UCSD-AML1 (cell line): ENCODE results near the gene GNB1L.

Experiments
- DNase-seq: peaks from one replicate; lab custom pipeline; 2025; ENCODE audit not compliant: unreplicated experiment; lab: John Stamatoyannopoulos, UW

GNB1L gene

DNA sequence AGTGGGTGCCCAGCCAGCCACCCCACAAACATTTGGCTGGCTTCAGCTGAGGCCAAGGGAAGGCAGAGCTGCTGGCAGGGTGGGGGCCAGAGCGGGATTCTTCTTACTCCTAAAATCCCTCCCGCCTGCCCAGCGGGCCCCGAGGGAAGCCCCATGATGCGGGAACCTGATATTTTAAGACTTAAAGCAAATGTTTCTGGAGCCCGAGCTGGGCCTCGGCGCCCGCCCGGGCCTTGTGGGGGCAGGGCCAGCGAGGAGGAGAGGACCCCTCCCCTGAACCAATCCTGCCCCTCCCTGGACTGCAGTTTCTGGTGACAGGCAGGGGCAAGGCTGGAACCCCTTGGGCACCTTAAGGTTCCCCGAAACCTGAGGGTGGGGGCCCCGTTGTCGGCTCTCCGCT is 114.1 kb downstream of the GNB1L start:
- DNase-seq = no peak

DNA sequence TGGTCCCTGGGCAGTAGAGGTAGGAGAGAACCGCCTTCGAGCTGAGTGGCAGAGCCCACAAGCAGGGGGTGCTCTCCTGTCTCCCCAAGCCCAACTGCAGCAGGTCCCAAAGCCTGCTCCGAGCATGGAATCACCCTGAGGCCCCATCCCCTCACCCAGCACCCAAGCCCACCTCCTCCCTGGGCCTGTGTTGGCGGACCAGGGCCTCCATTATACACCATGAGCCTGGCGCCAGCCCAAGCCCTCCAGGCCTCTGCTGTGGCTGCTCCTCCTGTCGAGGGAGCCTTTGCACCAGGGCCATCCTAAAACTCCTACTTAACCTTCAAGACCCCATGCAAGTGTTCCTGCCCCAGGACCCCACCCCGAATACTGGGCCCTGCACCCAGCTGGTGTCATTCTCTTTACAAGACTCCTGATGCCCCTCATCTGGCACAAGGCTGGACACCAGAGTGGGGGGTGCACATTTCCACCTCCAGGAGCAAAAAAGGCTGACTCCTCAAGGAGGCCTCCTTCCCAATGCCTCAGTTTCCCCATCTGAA is 114.7 kb downstream of the GNB1L start:
- no peak for DNase-seq

DNA sequence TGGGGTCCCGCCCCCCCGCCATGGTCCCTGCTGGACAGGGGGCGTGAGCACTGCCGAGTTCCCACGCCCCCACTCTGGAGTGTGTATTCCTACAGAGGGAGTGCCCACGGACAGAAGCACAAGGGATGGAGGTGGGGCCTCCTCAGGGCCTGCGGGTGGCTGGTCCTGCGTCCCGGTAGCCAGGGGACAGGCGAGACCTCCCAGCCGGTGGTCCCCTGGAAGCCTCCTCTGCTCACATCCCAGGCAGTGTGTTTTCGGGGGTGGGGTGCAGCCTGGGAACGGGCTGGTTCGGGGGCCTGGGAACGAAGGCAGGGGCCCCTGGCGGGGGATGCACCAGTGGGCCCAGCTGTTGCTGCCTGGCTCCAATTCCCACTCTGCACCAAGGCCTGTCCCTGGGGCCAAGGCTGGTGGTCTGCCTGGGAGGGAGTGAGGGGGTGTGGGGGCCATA is 115.2 kb downstream of the GNB1L start:
- no peak for DNase-seq

DNA sequence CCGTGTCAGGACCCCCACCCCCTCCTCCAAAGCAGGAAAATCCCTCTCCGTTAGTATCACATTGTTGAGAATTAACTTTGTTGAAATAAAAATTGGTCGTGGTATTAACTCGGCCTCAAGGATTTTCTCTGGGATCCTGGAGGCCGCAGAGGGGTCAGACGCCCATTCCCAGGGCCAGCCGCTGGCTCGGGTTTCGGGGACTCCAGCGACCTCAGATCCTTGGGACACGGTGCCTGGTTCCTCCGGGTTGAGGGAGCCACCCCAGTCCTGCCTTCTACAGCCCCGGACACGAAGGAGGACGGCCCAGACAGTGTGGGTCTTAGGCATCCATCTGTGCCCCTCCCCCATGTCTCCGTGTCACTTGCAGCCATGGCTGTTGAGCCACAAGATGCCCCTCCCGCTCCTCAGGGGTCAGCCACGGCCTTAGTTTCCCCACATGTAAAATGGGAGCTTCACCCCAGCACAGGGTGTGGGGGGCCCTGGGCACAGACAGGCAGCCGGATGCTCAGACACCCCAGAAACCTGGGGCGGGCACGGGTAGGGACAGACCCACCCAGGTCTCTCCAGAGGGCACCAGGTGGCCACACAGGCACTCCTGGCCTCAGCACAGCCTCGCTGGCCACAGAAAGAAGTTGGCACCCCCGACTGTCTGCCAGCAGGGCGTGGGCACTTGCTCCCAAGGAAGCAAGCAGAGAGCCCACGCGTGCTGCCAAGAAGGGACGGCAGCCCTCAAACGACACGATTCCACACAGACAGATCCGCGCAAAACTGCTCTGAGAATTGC is 115.8 kb downstream of the GNB1L start:
- DNase-seq = no peak

DNA sequence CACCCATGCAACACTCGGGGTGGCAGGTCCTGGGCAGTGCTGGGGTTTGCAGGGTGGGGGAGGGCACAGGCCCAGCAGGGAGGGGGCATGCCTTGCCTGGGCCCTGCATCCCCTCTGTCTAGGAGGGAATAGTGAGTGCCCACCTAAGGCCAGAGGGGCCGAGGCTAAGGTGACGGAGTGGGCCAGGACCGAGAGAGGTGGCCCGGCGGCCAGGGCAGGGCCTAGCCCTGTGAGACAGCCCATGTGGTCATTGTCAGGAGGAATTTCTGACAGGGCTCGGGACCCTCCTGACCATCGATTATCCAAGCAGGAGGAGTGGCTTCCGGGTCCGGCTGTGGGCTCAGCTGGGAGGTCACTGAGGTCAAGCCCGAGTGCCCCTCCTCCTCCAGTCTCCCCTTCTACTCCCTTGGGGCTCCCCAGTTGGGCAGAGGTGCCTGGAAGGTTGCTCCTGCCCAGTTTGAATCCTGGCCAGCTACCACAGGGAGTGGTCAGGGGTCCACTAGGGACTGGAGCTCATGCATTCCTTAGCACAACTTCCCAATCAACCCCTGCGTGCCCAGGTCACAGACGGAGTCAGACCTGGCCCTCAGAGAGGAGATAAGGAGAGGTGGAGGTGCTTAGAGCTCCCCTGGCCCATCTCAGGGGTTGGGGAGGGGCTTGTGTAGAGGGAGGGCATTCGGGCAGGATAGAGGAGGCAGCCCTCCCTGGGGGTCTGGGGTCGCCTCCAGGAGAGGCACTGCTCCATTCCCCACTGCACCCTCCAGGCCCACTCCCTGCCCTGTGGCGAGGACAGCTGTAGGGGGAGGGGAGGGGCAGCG is 116.6 kb downstream of the GNB1L start:
- DNase-seq = no peak

DNA sequence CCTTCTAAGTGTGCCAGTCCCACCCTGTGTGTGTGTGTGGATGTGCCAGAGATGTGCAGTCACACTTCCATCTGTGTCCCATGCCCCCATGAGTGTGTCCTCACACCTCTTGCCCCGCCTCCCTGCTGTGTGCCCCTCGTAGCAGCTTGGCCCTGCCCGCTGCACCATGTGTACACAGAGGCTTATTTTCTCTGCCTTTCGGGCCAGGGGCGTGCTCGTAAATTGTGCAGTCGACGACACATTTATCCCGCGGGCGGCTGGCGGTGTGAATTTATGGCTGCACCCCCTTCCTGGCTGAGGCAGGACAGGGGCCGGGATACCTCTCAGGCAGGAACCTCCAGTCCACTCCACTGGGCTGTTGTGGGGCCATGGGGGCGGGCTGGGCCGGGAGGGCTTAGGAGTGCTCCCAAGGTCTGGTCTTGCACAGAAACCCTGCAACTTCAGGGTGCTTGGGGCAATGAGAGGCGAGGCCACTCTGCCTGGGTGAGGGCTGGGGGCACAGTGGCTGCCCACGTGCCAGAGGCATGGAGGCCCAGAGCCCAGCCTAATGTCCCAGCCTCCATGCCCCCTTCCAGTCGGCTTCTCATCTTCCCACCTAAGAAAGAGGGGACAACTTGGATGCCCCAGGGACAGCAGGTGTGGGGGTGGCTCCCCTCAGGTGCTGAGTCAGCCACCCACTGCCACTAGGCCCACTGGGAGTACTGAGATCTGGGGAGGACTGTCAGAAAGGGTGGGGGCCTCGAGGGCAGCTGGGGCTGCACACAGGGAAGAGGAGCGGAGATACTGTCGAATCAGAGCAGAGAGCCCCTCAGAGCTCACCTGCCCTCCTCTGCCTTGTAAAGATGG is 118.8 kb downstream of the GNB1L start:
- DNase-seq = no peak

DNA sequence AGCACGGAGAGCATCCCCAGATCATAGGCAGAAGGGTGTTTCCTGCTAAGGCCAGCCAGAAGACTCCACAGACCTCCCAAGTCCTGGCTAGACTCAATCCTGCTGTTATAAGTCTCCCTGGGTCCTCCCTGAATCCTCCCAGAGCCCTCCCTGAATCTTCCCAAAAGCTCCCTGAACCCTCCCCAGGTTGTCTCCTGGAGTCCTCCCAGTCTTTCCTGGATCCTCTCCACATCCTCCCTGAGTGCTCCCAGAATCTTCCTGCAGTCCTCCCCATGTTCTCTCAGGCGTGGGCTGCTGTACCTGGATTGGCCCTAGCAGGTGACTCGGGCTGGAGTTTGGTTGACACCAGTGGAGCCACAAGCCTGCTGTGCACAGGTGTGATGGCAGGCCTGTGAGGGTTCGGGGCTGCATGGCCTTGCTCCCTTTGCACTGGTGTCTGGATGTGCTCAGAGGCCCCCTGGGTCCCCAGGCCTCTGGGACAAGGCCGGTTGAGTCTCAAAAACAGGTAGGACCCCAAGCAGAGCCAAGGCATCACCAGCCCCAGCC is 119.8 kb downstream of the GNB1L start:
- DNase-seq = no peak

DNA sequence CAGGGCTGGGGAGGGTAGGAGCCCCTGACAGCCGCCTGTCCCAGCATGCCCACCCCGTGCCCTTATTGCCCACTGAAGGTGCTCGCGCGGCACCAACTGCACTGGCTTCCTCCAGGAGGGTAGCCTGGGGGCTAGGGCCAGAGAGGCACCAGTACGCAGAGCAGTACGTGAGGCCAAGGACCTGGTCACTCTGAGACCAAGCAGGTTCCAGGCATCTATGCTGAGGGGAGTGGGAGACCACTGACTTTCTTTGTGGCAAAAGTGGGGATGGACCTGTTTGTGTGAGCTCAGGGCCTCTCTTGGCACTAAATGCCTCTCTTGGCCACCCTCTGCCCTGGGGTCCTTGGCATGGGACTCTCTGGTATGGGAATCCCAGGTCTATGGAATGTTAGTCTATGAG is 120.5 kb downstream of the GNB1L start:
- no peak for DNase-seq

DNA sequence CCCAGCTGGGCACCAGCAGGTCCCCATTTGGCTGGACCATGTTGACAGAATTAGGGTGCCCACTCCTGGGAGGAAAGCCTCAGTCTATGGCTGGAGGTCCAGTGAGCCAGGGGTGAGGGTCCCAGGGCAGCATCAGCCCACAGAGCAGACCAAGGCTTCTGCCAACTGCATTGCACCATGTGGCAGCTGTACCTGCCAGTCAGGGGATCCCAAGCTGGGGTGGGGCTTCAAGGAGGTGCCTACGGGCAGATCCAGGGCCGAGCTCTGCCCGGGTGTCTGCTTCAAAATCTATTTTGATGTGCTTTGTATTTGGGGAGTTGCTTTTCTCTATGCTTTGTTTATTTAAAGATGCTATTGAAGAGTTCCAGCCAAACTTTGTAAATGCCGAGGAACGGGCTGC is 120.9 kb downstream of the GNB1L start:
- no peak for DNase-seq
